HG02884 (cell line): ENCODE measurements around the gene ULK2.

ENCODE experiments used
- ATAC-seq: cut with Tn5 transposase; IDR thresholded peaks from one replicate; pipeline ENCODE4 v1.9.1; 2021; ENCODE audit warnings: mild to moderate bottlenecking, moderate library complexity; ENCODE audit not compliant: unreplicated experiment

The ULK2 gene

GRCh38 chr17:19747829-19748806, 119.6 kb downstream of the ULK2 start, which contains the start of gene ALDH3A1:
Gene ALDH3A1 (minus strand): TSS chr17:19748298. CDS start chr17:19745129, 3,169 bp downstream.
- ATAC-seq = no peak

GRCh38 chr17:19747159-19747719, 120.5 kb downstream of the ULK2 start:
- no peak for ATAC-seq

- no peak for ATAC-seq
Measured at GRCh38 chr17:19746517-19746916, 121.2 kb downstream of the ULK2 start.

GRCh38 chr17:19744922-19745757, 122.6 kb downstream of the ULK2 start:
- no peak for ATAC-seq

- ATAC-seq = no peak
Measured at GRCh38 chr17:19744492-19744891, 123.2 kb downstream of the ULK2 start.

GRCh38 chr17:19743101-19744100, 124.3 kb downstream of the ULK2 start:
- ATAC-seq = no peak

- no peak for ATAC-seq
Measured at GRCh38 chr17:19742495-19742894, 125.2 kb downstream of the ULK2 start.

- ATAC-seq = no peak
Measured at GRCh38 chr17:19741832-19742457, 125.8 kb downstream of the ULK2 start.

- no peak for ATAC-seq
Measured at GRCh38 chr17:19740933-19741332, 126.8 kb downstream of the ULK2 start.

- ATAC-seq = no peak
Measured at GRCh38 chr17:19739241-19740201, 128.2 kb downstream of the ULK2 start.

- ATAC-seq = no peak
Measured at GRCh38 chr17:19738757-19739156, 129.0 kb downstream of the ULK2 start.

GRCh38 chr17:19738073-19738449, 129.7 kb downstream of the ULK2 start:
- no peak for ATAC-seq

- no peak for ATAC-seq
Measured at GRCh38 chr17:19737305-19738072, 130.2 kb downstream of the ULK2 start.

- ATAC-seq = no peak
Measured at GRCh38 chr17:19736071-19736470, 131.7 kb downstream of the ULK2 start.

GRCh38 chr17:19733953-19734526, 133.7 kb downstream of the ULK2 start:
- no peak for ATAC-seq

- no peak for ATAC-seq
Measured at GRCh38 chr17:19731626-19732025, 136.1 kb downstream of the ULK2 start.

- ATAC-seq = no peak
Measured at GRCh38 chr17:19730843-19731242, 136.9 kb downstream of the ULK2 start.
